Measurements from ENCODE around the gene LHPP.

GRCh38 chr10:124515244-124515970, 53.8 kb downstream of the LHPP start:
- no peak for TF ChIP-seq CTCF (IDR thresholded peaks at IDR 0.05)
- TF ChIP-seq POLR2A (IDR thresholded peaks at IDR 0.05): no peak
